Uterus (tissue), 4 donors: ENCODE results near the gene IRF7. TPM values are rescaled to one million over a fixed set of nuclear protein-coding genes. Genes with fewer than 3 reads are reported as not detected.

Experiments used
- DNase-seq, 2 donors: peaks; one replicate each; pipeline ENCODE4 v3.0.0-alpha.2; 2019 to 2020
- H3K27ac ChIP-seq, 2 donors: fragments of 200-600 bp; sonication (generic); 1 replicate in 1 of 2; 2 replicates in 1 of 2; pipeline ENCODE4 v1.5.1; 2016 to 2018
- H3K27me3 ChIP-seq, 2 donors: fragments of 200-600 bp; sonication (generic); one replicate each; pipeline ENCODE4 v1.5.1; 2018 to 2019; ENCODE audit warnings: control low read depth in 1 of 2
- H3K36me3 ChIP-seq, 2 donors: fragments of 200-600 bp; sonication (generic); one replicate each; pipeline ENCODE4 v1.5.1; 2019; ENCODE audit warnings: control low read depth in 1 of 2
- H3K4me1 ChIP-seq, 2 donors: fragments of 200-600 bp; sonication (generic); one replicate each; pipeline ENCODE4 v1.5.1; 2018 to 2019; ENCODE audit warnings: control low read depth in 1 of 2
- H3K4me3 ChIP-seq, 2 donors: fragments of 200-600 bp; sonication (generic); 1 replicate in 1 of 2; 2 replicates in 1 of 2; pipeline ENCODE4 v1.5.1; 2018 to 2019; ENCODE audit warnings: mild to moderate bottlenecking in 1 of 2
- H3K9me3 ChIP-seq, 2 donors: fragments of 200-600 bp; sonication (generic); one replicate each; pipeline ENCODE4 v1.5.1; 2019; ENCODE audit warnings: control low read depth in 1 of 2
- POLR2A ChIP-seq, 2 donors: fragments of 450-650 bp; IDR thresholded peaks; one replicate each; pipeline ENCODE4 v1.6.1; 2016; ENCODE audit warnings: antibody characterized with exemption in 2 of 2, mild to moderate bottlenecking in 1 of 2, moderate library complexity in 1 of 2
- intact Hi-C: fragments of 100-400 bp; cut with DNase I; formaldehyde crosslinking; loops from one replicate; pipeline ENCODE4 v1.15.1; 2023; ENCODE audit warnings: low total_unique reads
- total RNA-seq, 4 donors: library from RNA; depleted of rRNA in 3 of 4; stranded (reverse); fragments of >200 nt in 3 of 4; gene quantifications; one replicate each; pipeline versions ENCODE4 v1.1.0 to v1.2.4, GENCODE V29; 2014 to 2023
- TF ChIP-seq, protein P1 (sequence below), 4 experiments: fragments of 200-600 bp in 2 of 4; fragments of 450-650 bp in 2 of 4; sonication (generic) in 2 of 4; IDR thresholded peaks; one replicate each; pipeline ENCODE4 v1.5.1; 2016 to 2019; ENCODE audit warnings: antibody characterized with exemption in 4 of 4, mild to moderate bottlenecking in 2 of 4, moderate library complexity in 1 of 4
- donor health status: DM: yes; HTN: yes; CAD: no.

IRF7 gene
- total RNA-seq, 4 donors from 2014 or later = 9.1 to 33.6 (median 13.1) TPM

GRCh38 chr11:645536-645935, 29.8 kb upstream of the IRF7 start:
- no peaks in the 10 kb centered on the region for H3K9me3 ChIP-seq
- no peak for DNase-seq
- H3K27me3 ChIP-seq = no peaks in the 10 kb centered on the region
- intact Hi-C loops = no loop called here
- H3K4me3 ChIP-seq = no peak overlapping the region
- H3K4me1 ChIP-seq = no peaks in the 10 kb centered on the region
- no peak for TF ChIP-seq POLR2A (IDR thresholded peaks at IDR 0.05)
- TF ChIP-seq, protein P1, sequence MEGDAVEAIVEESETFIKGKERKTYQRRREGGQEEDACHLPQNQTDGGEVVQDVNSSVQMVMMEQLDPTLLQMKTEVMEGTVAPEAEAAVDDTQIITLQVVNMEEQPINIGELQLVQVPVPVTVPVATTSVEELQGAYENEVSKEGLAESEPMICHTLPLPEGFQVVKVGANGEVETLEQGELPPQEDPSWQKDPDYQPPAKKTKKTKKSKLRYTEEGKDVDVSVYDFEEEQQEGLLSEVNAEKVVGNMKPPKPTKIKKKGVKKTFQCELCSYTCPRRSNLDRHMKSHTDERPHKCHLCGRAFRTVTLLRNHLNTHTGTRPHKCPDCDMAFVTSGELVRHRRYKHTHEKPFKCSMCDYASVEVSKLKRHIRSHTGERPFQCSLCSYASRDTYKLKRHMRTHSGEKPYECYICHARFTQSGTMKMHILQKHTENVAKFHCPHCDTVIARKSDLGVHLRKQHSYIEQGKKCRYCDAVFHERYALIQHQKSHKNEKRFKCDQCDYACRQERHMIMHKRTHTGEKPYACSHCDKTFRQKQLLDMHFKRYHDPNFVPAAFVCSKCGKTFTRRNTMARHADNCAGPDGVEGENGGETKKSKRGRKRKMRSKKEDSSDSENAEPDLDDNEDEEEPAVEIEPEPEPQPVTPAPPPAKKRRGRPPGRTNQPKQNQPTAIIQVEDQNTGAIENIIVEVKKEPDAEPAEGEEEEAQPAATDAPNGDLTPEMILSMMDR (IDR thresholded peaks at IDR 0.05) = no peak
- no peak overlapping the region for H3K27ac ChIP-seq
- H3K36me3 ChIP-seq = no peaks in the 10 kb centered on the region

DNA sequence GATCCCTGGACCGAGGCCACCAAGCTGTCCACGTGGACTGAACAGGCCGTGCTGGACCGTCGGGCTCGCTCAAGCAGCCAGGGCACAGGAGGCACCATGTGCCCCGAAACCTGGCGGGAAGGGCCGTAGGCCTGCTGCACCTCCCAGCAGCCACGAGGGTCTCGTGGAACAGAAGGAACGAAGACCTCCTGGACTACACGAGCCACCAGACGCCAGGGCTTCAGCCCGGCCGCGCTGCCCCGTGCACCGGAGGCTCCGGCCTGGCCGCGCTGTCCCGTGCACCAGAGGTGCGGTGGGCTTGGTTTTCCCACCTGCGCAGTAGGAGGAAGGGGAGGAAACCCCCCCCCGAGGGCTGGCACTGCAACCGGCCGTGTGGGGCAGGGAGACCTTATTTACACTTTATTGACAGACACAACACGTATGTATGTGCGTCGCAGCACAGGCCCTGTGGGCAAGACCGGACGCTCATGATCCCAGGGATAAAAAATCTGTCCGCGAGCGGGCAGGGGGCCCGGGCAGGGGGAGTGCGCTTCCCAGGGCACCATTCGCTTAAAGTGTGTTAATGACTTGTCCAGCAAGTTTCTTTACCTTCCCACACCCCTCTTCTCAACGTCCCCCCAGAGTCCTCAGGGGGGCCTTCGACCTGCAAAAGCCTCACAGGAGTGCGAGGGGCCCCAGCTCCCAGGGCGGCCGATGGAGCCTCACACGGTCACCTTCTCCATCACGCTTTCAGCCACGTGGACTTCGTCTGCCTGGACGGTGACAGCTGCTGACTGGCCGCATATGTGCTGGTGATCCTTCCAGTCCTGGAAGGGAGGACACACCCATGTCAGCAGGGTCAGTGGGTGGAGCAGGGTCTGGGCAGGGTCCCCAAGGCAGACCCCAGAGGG, 28.3 kb upstream of the IRF7 start:
- TF ChIP-seq, protein P1 (IDR thresholded peaks at IDR 0.05) = no peak
- no peak for TF ChIP-seq POLR2A (IDR thresholded peaks at IDR 0.05)
- no peaks in the 10 kb centered on the region for H3K4me1 ChIP-seq
- intact Hi-C loops = no loop called here
- H3K27ac ChIP-seq = no peak overlapping the region
- H3K27me3 ChIP-seq = no peaks in the 10 kb centered on the region
- no peaks in the 10 kb centered on the region for H3K9me3 ChIP-seq
- no peak for DNase-seq
- no peak overlapping the region for H3K4me3 ChIP-seq
- H3K36me3 ChIP-seq = no peaks in the 10 kb centered on the region

GRCh38 chr11:643366-643765, 27.6 kb upstream of the IRF7 start:
- DNase-seq = no peak
- no peaks in the 10 kb centered on the region for H3K9me3 ChIP-seq
- TF ChIP-seq POLR2A (IDR thresholded peaks at IDR 0.05) = no peak
- TF ChIP-seq, protein P1 (IDR thresholded peaks at IDR 0.05) = no peak
- intact Hi-C loops = no loop called here
- no peak overlapping the region for H3K27ac ChIP-seq
- H3K4me1 ChIP-seq = no peaks in the 10 kb centered on the region
- no peaks in the 10 kb centered on the region for H3K36me3 ChIP-seq
- H3K27me3 ChIP-seq = no peaks in the 10 kb centered on the region
- no peak overlapping the region for H3K4me3 ChIP-seq

- Histone ChIP-seq H3K4me1 (peaks cover 0 to 11% of the 10 kb centered on the region in 2 donors), H3K4me3 (no peak overlapping the region), H3K27me3 (no peaks in the 10 kb centered on the region), H3K36me3 (no peaks in the 10 kb centered on the region), H3K27ac (no peak overlapping the region), H3K9me3 (no peaks in the 10 kb centered on the region)
- intact Hi-C loops = no loop called here
- DNase-seq = no peak
- TF ChIP-seq, protein P1 (IDR thresholded peaks at IDR 0.05) = no peak
- no peak for TF ChIP-seq POLR2A (IDR thresholded peaks at IDR 0.05)
These were observed 26.1 kb upstream of the IRF7 start for GRCh38 chr11:641806-642370.

DNA sequence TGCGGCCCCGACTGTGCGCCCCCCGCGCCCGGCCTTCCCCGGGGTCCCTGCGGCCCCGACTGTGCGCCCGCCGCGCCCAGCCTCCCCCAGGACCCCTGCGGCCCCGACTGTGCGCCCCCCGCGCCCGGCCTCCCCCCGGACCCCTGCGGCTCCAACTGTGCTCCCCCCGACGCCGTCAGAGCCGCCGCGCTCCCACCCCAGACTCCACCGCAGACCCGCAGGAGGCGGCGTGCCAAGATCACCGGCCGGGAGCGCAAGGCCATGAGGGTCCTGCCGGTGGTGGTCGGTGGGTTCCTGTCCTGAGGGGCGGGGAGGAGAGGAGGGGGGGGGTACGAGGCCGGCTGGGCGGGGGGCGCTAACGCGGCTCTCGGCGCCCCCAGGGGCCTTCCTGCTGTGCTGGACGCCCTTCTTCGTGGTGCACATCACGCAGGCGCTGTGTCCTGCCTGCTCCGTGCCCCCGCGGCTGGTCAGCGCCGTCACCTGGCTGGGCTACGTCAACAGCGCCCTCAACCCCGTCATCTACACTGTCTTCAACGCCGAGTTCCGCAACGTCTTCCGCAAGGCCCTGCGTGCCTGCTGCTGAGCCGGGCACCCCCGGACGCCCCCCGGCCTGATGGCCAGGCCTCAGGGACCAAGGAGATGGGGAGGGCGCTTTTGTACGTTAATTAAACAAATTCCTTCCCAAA, 24.4 kb upstream of the IRF7 start:
- Histone ChIP-seq H3K9me3 (no peaks in the 10 kb centered on the region), H3K27me3 (no peaks in the 10 kb centered on the region), H3K4me1 (peaks cover 0 to 16% of the 10 kb centered on the region in 2 donors), H3K4me3 (no peak overlapping the region), H3K36me3 (no peaks in the 10 kb centered on the region), H3K27ac (no peak overlapping the region)
- TF ChIP-seq, protein P1 (IDR thresholded peaks at IDR 0.05) = no peak
- no peak for TF ChIP-seq POLR2A (IDR thresholded peaks at IDR 0.05)
- intact Hi-C loops = no loop called here
- DNase-seq = no peak
